HEK293 (cell line): ENCODE data around the gene MAP3K20.
"Not testable (repeated sequence)": the region's sequence is repeated elsewhere in the genome, so short reads cannot be mapped to it uniquely, and the experiment has no call there.

Source experiments
- CTCF ChIA-PET: fragments of 350-600 bp; formaldehyde crosslinking; extraction: SDS; loops from one replicate; lab custom pipeline; 2021; ENCODE audit warnings: antibody characterized with exemption; lab: Yijun Ruan, JAX
- POLR2A ChIA-PET: fragments of 300-600 bp; formaldehyde crosslinking; extraction: SDS; loops from one replicate; lab custom pipeline; 2020; ENCODE audit warnings: antibody characterized with exemption, inconsistent platforms; lab: Yijun Ruan, JAX
- H3K27ac ChIP-seq: fragments of 200-500 bp; sonication (Bioruptor generic); 2 replicates; pipeline ENCODE4 v1.5.1; 2014; ENCODE audit warnings: low read depth, low read length, control low read depth, inconsistent platforms; ENCODE audit errors: extremely low read depth
- H3K36me3 ChIP-seq, 2 experiments: fragments of 200-500 bp in 1 of 2; sonication (Bioruptor generic) in 1 of 2; 1 replicate in 1 of 2; 2 replicates in 1 of 2; pipeline ENCODE4 v1.5.1; 2014 to 2017; ENCODE audit warnings: inconsistent platforms in 2 of 2, low read length in 2 of 2; ENCODE audit not compliant: control insufficient read depth in 2 of 2, insufficient read depth in 1 of 2
- H3K4me1 ChIP-seq: fragments of 200-500 bp; sonication (Bioruptor generic); 2 replicates; pipeline ENCODE4 v1.5.1; 2014; ENCODE audit warnings: mild to moderate bottlenecking, low read length, inconsistent platforms; ENCODE audit not compliant: control insufficient read depth, insufficient read depth
- H3K4me3 ChIP-seq: 2 replicates; pipeline ENCODE4 v1.5.1; 2011; ENCODE audit warnings: low read depth, mild to moderate bottlenecking, control low read depth, low read length, moderate library complexity
- H3K9me3 ChIP-seq: fragments of 200-500 bp; sonication (Bioruptor generic); 2 replicates; pipeline ENCODE4 v1.5.1; 2014; ENCODE audit warnings: low read depth, low read length, inconsistent platforms; ENCODE audit not compliant: control insufficient read depth, insufficient read depth
- KLF16 ChIP-seq: fragments of 450-650 bp; formaldehyde crosslinking; IDR thresholded peaks from 2 replicates; pipeline ENCODE4 v1.5.1; 2017; ENCODE audit warnings: missing biosample characterization, missing genetic modification characterization
- KLF8 ChIP-seq: fragments of 450-650 bp; formaldehyde crosslinking; IDR thresholded peaks from 2 replicates; pipeline ENCODE4 v1.5.1; 2016; ENCODE audit warnings: missing biosample characterization, missing genetic modification characterization
- PRDM1 ChIP-seq: fragments of 450-650 bp; formaldehyde crosslinking; IDR thresholded peaks from 2 replicates; pipeline ENCODE4; 2016; ENCODE audit warnings: missing biosample characterization, missing genetic modification characterization
- SCRT1 ChIP-seq: fragments of 450-650 bp; formaldehyde crosslinking; IDR thresholded peaks from 2 replicates; pipeline ENCODE4 v1.5.1; 2016; ENCODE audit warnings: missing biosample characterization, missing genetic modification characterization, borderline replicate concordance
- SETDB1 ChIP-seq: IDR thresholded peaks from one replicate; pipeline ENCODE4 v1.6.1; 2017; ENCODE audit warnings: mild to moderate bottlenecking, low read length, moderate library complexity, mixed read lengths; ENCODE audit not compliant: insufficient read length
- SP3 ChIP-seq: fragments of 450-650 bp; formaldehyde crosslinking; IDR thresholded peaks from 2 replicates; pipeline ENCODE4 v1.5.1; 2016; ENCODE audit warnings: missing biosample characterization, missing genetic modification characterization
- ZNF214 ChIP-seq: fragments of 450-650 bp; formaldehyde crosslinking; IDR thresholded peaks from 2 replicates; pipeline ENCODE4 v1.5.1; 2017; ENCODE audit warnings: missing biosample characterization, mild to moderate bottlenecking, missing genetic modification characterization, borderline replicate concordance
- ZNF311 ChIP-seq: fragments of 450-650 bp; formaldehyde crosslinking; IDR thresholded peaks from 2 replicates; pipeline ENCODE4 v1.5.1; 2017; ENCODE audit warnings: missing biosample characterization, missing genetic modification characterization, borderline replicate concordance
- ZNF354C ChIP-seq: fragments of 450-650 bp; formaldehyde crosslinking; IDR thresholded peaks from 2 replicates; pipeline ENCODE4 v1.5.1; 2016; ENCODE audit warnings: missing biosample characterization, missing genetic modification characterization, low read depth, borderline replicate concordance
- ZNF366 ChIP-seq: fragments of 450-650 bp; formaldehyde crosslinking; conservative IDR thresholded peaks from 2 replicates; pipeline ENCODE4 v1.5.1; 2016; ENCODE audit warnings: missing biosample characterization, missing genetic modification characterization
- ZNF391 ChIP-seq: fragments of 450-650 bp; formaldehyde crosslinking; IDR thresholded peaks from 2 replicates; pipeline ENCODE4 v1.5.1; 2016; ENCODE audit warnings: low read depth, missing biosample characterization, missing genetic modification characterization, borderline replicate concordance
- ZNF514 ChIP-seq: fragments of 450-650 bp; formaldehyde crosslinking; IDR thresholded peaks from 2 replicates; pipeline ENCODE4 v1.5.1; 2016; ENCODE audit warnings: missing biosample characterization, missing genetic modification characterization
- ZNF623 ChIP-seq: fragments of 450-650 bp; formaldehyde crosslinking; IDR thresholded peaks from 2 replicates; pipeline ENCODE4 v1.5.1; 2016; ENCODE audit warnings: missing biosample characterization, missing genetic modification characterization
- ZNF664 ChIP-seq: fragments of 450-650 bp; formaldehyde crosslinking; IDR thresholded peaks from 2 replicates; pipeline ENCODE4 v1.5.1; 2016; ENCODE audit warnings: missing biosample characterization, missing genetic modification characterization
- ZNF701 ChIP-seq: fragments of 450-650 bp; formaldehyde crosslinking; IDR thresholded peaks from 2 replicates; pipeline ENCODE4 v1.5.1; 2016; ENCODE audit warnings: missing biosample characterization, missing genetic modification characterization
- ZNF791 ChIP-seq: fragments of 450-650 bp; formaldehyde crosslinking; IDR thresholded peaks from 2 replicates; pipeline ENCODE4 v1.5.1; 2016; ENCODE audit warnings: missing biosample characterization, missing genetic modification characterization
- ZNF792 ChIP-seq: fragments of 450-650 bp; formaldehyde crosslinking; IDR thresholded peaks from 2 replicates; pipeline ENCODE4 v1.5.1; 2016; ENCODE audit warnings: missing biosample characterization, missing genetic modification characterization
- ZSCAN16 ChIP-seq: fragments of 450-650 bp; formaldehyde crosslinking; IDR thresholded peaks from 2 replicates; pipeline ENCODE4 v1.5.1; 2016; ENCODE audit warnings: missing biosample characterization, missing genetic modification characterization
- TF ChIP-seq, protein P1 (sequence below): fragments of 450-650 bp; formaldehyde crosslinking; IDR thresholded peaks from 2 replicates; pipeline ENCODE4 v1.5.1; 2017; ENCODE audit warnings: missing biosample characterization, missing genetic modification characterization
- TF ChIP-seq, protein P2 (sequence below): fragments of 450-650 bp; formaldehyde crosslinking; IDR thresholded peaks from 2 replicates; pipeline ENCODE4 v1.5.1; 2017; ENCODE audit warnings: missing biosample characterization, missing genetic modification characterization
- TF ChIP-seq, protein P3 (sequence below): fragments of 450-650 bp; formaldehyde crosslinking; optimal IDR thresholded peaks from 2 replicates; pipeline ENCODE3; 2016; ENCODE audit warnings: missing biosample characterization, mild to moderate bottlenecking, missing genetic modification characterization
- TF ChIP-seq, protein P4 (sequence below): fragments of 450-650 bp; formaldehyde crosslinking; IDR thresholded peaks from 2 replicates; pipeline ENCODE4 v1.5.1; 2016; ENCODE audit warnings: missing biosample characterization, missing genetic modification characterization

MAP3K20 gene

DNA sequence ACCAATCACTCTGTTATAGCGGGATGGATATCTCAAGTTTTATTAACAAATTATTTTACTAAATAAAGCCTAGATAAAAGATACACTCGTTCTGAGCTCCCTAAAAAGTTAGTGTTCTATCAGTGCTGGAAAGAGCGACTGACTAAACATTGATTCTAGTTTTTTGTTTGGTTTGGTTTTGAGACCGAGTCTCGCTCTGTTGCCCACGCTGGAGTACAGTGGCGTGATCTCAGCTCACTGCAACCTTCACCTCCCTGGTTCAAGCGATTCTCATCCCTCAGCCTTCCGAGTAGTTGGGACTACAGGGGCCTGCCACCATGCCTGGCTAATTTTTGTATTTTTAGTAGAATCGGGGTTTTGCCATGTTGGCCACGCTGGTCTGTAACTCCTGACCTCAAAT, 205.2 kb downstream of the MAP3K20 start:
- Histone ChIP-seq H3K36me3 (no peaks in the 10 kb centered on the region), H3K9me3 (no peaks in the 10 kb centered on the region), H3K27ac (no peak overlapping the region), H3K4me1 (no peaks in the 10 kb centered on the region; the same call in 1 of the 2 replicates), H3K4me3 (no peak overlapping the region)
- ChIA-PET POLR2A (no interaction called here), CTCF (no interaction called here)
- TF ChIP-seq PRDM1 = no peak
- TF ChIP-seq KLF16 (tag by site-specific recombination) = no peak
- TF ChIP-seq, protein P1, sequence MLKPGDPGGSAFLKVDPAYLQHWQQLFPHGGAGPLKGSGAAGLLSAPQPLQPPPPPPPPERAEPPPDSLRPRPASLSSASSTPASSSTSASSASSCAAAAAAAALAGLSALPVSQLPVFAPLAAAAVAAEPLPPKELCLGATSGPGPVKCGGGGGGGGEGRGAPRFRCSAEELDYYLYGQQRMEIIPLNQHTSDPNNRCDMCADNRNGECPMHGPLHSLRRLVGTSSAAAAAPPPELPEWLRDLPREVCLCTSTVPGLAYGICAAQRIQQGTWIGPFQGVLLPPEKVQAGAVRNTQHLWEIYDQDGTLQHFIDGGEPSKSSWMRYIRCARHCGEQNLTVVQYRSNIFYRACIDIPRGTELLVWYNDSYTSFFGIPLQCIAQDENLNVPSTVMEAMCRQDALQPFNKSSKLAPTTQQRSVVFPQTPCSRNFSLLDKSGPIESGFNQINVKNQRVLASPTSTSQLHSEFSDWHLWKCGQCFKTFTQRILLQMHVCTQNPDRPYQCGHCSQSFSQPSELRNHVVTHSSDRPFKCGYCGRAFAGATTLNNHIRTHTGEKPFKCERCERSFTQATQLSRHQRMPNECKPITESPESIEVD = no peak
- TF ChIP-seq, protein P2, sequence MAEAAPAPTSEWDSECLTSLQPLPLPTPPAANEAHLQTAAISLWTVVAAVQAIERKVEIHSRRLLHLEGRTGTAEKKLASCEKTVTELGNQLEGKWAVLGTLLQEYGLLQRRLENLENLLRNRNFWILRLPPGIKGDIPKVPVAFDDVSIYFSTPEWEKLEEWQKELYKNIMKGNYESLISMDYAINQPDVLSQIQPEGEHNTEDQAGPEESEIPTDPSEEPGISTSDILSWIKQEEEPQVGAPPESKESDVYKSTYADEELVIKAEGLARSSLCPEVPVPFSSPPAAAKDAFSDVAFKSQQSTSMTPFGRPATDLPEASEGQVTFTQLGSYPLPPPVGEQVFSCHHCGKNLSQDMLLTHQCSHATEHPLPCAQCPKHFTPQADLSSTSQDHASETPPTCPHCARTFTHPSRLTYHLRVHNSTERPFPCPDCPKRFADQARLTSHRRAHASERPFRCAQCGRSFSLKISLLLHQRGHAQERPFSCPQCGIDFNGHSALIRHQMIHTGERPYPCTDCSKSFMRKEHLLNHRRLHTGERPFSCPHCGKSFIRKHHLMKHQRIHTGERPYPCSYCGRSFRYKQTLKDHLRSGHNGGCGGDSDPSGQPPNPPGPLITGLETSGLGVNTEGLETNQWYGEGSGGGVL (tag by site-specific recombination) = no peak
- no peak for TF ChIP-seq ZNF664 (tag by site-specific recombination)
- TF ChIP-seq, all 188 proteins: peak for 0

DNA sequence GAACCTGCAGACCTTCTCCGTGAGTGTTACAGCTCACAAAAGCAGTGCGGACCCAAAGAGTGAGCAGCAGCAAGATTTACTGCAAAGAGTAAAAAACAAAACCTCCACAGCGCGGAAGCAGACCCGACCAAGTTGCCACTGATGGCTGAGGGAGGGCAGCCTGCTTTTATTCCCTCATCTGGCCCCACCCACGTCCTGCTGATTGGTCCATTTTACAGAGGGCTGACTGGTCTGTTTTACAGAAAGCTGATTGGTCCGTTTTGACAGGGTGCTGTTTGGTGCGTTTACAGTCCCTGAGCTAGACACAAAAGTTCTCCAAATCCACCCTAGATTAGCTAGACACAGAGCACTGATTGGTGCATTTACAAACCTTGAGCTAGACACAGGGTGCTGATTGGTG, 206.3 kb downstream of the MAP3K20 start:
- H3K36me3 ChIP-seq, H3K9me3 ChIP-seq, H3K27ac ChIP-seq, H3K4me1 ChIP-seq, POLR2A ChIA-PET, H3K4me3 ChIP-seq: not testable (repeated sequence)
- CTCF ChIA-PET = interaction anchor here (0.6 kb wide), 1 partner anchor 232 kb away, joined by 3 read pairs; no protein-coding TSS in a partner anchor

DNA sequence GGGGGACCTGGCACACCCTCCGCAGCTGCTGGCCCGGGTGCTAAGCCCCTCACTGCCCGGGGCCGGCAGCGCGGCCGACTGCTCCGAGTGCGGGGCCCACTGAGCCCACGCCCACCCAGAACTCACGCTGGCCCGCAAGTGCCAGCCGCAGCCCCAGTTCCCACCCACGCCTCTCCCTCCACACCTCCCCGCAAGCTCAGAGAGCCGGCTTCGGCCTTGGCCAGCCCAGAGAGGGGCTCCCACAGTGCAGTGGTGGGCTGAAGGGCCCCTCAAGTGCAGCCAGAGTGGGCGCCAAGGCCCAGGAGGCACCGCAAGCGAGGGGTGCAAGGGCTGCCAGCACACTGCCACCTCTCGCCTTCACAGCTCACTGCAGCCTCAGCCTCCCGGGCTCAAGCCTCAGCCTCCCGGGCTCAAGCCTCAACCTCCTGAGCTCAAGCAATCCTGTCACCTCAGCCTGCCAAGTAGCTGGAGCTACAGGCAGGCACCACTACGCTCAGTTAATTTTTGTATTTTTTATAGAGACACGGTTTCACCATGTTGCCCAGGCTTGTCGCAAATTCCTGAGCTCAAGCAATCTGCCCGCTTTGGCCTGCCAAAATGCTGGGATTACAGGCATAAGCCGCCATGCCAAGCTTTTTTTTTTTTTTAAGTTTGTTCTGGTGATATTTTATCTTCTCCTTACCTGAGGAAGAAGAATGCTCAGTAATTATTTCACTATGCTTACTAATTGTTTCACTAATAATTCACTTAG, 207.3 kb downstream of the MAP3K20 start:
- H3K4me1 ChIP-seq = no peaks in the 10 kb centered on the region; the same call in 1 of the 2 replicates
- CTCF ChIA-PET = no interaction called here
- H3K36me3 ChIP-seq = no peaks in the 10 kb centered on the region
- POLR2A ChIA-PET = interaction anchor here (0.6 kb wide), 1 partner anchor 10 kb away, joined by 3 read pairs; no protein-coding TSS in a partner anchor
- H3K9me3 ChIP-seq = no peaks in the 10 kb centered on the region
- H3K27ac ChIP-seq = no peak overlapping the region
- H3K4me3 ChIP-seq = no peak overlapping the region
- TF ChIP-seq ZSCAN16 (no peak), ZNF514 (tag by site-specific recombination) (no peak), ZNF391 (no peak), SCRT1 (tag by site-specific recombination) (no peak), ZNF791 (tag by site-specific recombination) (no peak), ZNF792 (no peak), ZNF366 (tag by site-specific recombination) (no peak), KLF8 (tag by site-specific recombination) (no peak), SETDB1 (no peak), ZNF214 (tag by site-specific recombination) (no peak), SP3 (tag by site-specific recombination) (no peak), ZNF623 (no peak), ZNF311 (no peak), PRDM1 (no peak), ZNF701 (tag by site-specific recombination) (no peak), ZNF354C (tag by site-specific recombination) (no peak)
- TF ChIP-seq, protein P3, sequence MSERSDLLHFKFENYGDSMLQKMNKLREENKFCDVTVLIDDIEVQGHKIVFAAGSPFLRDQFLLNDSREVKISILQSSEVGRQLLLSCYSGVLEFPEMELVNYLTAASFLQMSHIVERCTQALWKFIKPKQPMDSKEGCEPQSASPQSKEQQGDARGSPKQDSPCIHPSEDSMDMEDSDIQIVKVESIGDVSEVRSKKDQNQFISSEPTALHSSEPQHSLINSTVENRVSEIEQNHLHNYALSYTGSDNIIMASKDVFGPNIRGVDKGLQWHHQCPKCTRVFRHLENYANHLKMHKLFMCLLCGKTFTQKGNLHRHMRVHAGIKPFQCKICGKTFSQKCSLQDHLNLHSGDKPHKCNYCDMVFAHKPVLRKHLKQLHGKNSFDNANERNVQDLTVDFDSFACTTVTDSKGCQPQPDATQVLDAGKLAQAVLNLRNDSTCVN (tag by site-specific recombination) = no peak
- TF ChIP-seq, protein P4, sequence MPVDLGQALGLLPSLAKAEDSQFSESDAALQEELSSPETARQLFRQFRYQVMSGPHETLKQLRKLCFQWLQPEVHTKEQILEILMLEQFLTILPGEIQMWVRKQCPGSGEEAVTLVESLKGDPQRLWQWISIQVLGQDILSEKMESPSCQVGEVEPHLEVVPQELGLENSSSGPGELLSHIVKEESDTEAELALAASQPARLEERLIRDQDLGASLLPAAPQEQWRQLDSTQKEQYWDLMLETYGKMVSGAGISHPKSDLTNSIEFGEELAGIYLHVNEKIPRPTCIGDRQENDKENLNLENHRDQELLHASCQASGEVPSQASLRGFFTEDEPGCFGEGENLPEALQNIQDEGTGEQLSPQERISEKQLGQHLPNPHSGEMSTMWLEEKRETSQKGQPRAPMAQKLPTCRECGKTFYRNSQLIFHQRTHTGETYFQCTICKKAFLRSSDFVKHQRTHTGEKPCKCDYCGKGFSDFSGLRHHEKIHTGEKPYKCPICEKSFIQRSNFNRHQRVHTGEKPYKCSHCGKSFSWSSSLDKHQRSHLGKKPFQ (tag by site-specific recombination) = no peak
